SK-N-SH (cell line): ENCODE measurements around the gene CST6.

Experiments used
- CTCF ChIP-seq: fragments of 200-600 bp; sonication (generic); IDR thresholded peaks from 2 replicates; pipeline ENCODE4 v1.6.1; 2017; ENCODE audit warnings: antibody characterized with exemption, mild to moderate bottlenecking, moderate library complexity
- IRF3 ChIP-seq: fragments of 150-350 bp; IDR thresholded peaks from 2 replicates; pipeline ENCODE4 v1.6.1; 2016; ENCODE audit warnings: mild to moderate bottlenecking, low read depth, low read length
- POLR2AphosphoS5 ChIP-seq: IDR thresholded peaks from 2 replicates; pipeline ENCODE4 v1.6.1; 2012; ENCODE audit warnings: low read depth, low read length
- RAD21 ChIP-seq: IDR thresholded peaks from 2 replicates; pipeline ENCODE4 v1.6.1; 2012; ENCODE audit warnings: mild to moderate bottlenecking, low read length
- REST ChIP-seq: IDR thresholded peaks from 2 replicates; pipeline ENCODE4 v1.6.1; 2012; ENCODE audit warnings: mild to moderate bottlenecking, low read depth, low read length, moderate library complexity
- TCF12 ChIP-seq: IDR thresholded peaks from 2 replicates; pipeline ENCODE4 v1.4.0; 2012
- USF2 ChIP-seq: fragments of 150-350 bp; IDR thresholded peaks from 2 replicates; pipeline ENCODE4 v1.6.1; 2017; ENCODE audit warnings: antibody characterized with exemption, low read length, low read depth, borderline replicate concordance
- YY1 ChIP-seq: IDR thresholded peaks from 2 replicates; pipeline ENCODE4 v1.4.0; 2012; ENCODE audit warnings: low read depth, mild to moderate bottlenecking

GRCh38 chr11:66048547-66049323 is 36.9 kb downstream of the CST6 start, which contains the start of gene GAL3ST3:
- TF ChIP-seq CTCF (no peak), REST (no peak), RAD21 (no peak), USF2 (no peak), POLR2AphosphoS5 (no peak), YY1 (no peak), TCF12 (no peak), IRF3 (no peak)
